Panc1 (cell line): ENCODE data around the gene ADIG.

Source experiments
- POLR2AphosphoS5 ChIP-seq: IDR thresholded peaks from 2 replicates; pipeline ENCODE4 v1.6.1; 2012; ENCODE audit warnings: mild to moderate bottlenecking, low read depth, low read length, moderate library complexity
- SIN3A ChIP-seq: IDR thresholded peaks from 2 replicates; pipeline ENCODE4 v1.6.1; 2012; ENCODE audit warnings: low read depth, mild to moderate bottlenecking, low read length, moderate library complexity, borderline replicate concordance; ENCODE audit not compliant: insufficient read depth
- TCF7L2 ChIP-seq: IDR thresholded peaks from 2 replicates; pipeline ENCODE4 v1.6.1; 2011; ENCODE audit warnings: mild to moderate bottlenecking, low read depth, low read length, inconsistent platforms
- TF ChIP-seq, protein P1 (sequence below): fragments of 450-650 bp; IDR thresholded peaks from 2 replicates; pipeline ENCODE4 v1.5.1; 2017; ENCODE audit warnings: mild to moderate bottlenecking
- TF ChIP-seq, protein P2 (sequence below), 2 experiments: IDR thresholded peaks; 2 replicates each; pipeline ENCODE4 v1.6.1; 2011 to 2012; ENCODE audit warnings: low read depth in 2 of 2, control low read depth in 1 of 2, low read length in 1 of 2, mild to moderate bottlenecking in 1 of 2, moderate library complexity in 1 of 2; ENCODE audit not compliant: insufficient read depth in 1 of 2

DNA sequence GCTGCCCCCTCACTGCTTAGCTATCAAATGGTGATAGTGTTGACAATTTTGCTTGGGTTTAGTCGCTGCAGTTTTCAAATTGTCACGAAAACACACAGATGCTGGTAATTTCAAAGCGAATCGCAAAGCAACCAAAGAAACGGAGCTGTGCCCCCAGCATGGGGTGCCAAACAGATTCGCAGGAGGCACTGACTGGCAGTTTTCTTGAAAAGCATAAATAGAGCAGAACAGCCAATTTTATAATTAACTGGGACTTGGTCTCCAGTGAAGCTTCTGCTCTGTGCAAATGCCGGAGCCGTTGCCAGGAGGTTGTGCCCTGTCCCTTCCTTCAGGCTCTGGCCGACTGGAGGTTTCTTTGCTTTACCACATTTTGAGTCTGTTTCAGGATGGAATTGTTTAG, 39.4 kb downstream of the ADIG start:
- TF ChIP-seq, protein P1, sequence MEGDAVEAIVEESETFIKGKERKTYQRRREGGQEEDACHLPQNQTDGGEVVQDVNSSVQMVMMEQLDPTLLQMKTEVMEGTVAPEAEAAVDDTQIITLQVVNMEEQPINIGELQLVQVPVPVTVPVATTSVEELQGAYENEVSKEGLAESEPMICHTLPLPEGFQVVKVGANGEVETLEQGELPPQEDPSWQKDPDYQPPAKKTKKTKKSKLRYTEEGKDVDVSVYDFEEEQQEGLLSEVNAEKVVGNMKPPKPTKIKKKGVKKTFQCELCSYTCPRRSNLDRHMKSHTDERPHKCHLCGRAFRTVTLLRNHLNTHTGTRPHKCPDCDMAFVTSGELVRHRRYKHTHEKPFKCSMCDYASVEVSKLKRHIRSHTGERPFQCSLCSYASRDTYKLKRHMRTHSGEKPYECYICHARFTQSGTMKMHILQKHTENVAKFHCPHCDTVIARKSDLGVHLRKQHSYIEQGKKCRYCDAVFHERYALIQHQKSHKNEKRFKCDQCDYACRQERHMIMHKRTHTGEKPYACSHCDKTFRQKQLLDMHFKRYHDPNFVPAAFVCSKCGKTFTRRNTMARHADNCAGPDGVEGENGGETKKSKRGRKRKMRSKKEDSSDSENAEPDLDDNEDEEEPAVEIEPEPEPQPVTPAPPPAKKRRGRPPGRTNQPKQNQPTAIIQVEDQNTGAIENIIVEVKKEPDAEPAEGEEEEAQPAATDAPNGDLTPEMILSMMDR, result no peak
- TF ChIP-seq TCF7L2 (no peak), POLR2AphosphoS5 (no peak), SIN3A (no peak)
- TF ChIP-seq, protein P2, sequence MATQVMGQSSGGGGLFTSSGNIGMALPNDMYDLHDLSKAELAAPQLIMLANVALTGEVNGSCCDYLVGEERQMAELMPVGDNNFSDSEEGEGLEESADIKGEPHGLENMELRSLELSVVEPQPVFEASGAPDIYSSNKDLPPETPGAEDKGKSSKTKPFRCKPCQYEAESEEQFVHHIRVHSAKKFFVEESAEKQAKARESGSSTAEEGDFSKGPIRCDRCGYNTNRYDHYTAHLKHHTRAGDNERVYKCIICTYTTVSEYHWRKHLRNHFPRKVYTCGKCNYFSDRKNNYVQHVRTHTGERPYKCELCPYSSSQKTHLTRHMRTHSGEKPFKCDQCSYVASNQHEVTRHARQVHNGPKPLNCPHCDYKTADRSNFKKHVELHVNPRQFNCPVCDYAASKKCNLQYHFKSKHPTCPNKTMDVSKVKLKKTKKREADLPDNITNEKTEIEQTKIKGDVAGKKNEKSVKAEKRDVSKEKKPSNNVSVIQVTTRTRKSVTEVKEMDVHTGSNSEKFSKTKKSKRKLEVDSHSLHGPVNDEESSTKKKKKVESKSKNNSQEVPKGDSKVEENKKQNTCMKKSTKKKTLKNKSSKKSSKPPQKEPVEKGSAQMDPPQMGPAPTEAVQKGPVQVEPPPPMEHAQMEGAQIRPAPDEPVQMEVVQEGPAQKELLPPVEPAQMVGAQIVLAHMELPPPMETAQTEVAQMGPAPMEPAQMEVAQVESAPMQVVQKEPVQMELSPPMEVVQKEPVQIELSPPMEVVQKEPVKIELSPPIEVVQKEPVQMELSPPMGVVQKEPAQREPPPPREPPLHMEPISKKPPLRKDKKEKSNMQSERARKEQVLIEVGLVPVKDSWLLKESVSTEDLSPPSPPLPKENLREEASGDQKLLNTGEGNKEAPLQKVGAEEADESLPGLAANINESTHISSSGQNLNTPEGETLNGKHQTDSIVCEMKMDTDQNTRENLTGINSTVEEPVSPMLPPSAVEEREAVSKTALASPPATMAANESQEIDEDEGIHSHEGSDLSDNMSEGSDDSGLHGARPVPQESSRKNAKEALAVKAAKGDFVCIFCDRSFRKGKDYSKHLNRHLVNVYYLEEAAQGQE (IDR thresholded peaks at IDR 0.05; ENCODE audit: insufficient read depth in 1 of 2, low read depth in 2 of 2, low read length in 1 of 2), result no peak
